SK-N-SH treated with all-trans-retinoic acid at 6 μM for 48 hours (cell line): Measurements from ENCODE around the gene GNAQ.

Experiments used
- ARNTL ChIP-seq: fragments of 450-650 bp; formaldehyde crosslinking; IDR thresholded peaks from 2 replicates; pipeline ENCODE4 v1.5.0; 2020; ENCODE audit warnings: low read depth, mild to moderate bottlenecking, moderate library complexity, borderline replicate concordance
- CSDC2 ChIP-seq: fragments of 250-450 bp; sonication (Bioruptor Pico); IDR thresholded peaks from 2 replicates; pipeline ENCODE4 v1.5.0; 2020; ENCODE audit warnings: mild to moderate bottlenecking, moderate library complexity
- ISL1 ChIP-seq: fragments of 250-450 bp; sonication (Bioruptor Pico); IDR thresholded peaks from 2 replicates; pipeline ENCODE4 v2.1.2; 2022; ENCODE audit warnings: mild to moderate bottlenecking, moderate library complexity
- RARB ChIP-seq: fragments of 250-450 bp; sonication (Bioruptor Pico); IDR thresholded peaks from 2 replicates; pipeline ENCODE4 v1.8.0; 2021; ENCODE audit warnings: mild to moderate bottlenecking, moderate library complexity
- SNAI2 ChIP-seq: fragments of 250-450 bp; sonication (Bioruptor Pico); IDR thresholded peaks from 2 replicates; pipeline ENCODE4 v1.5.0; 2020; ENCODE audit warnings: mild to moderate bottlenecking, moderate library complexity
- TOX ChIP-seq: fragments of 250-450 bp; sonication (Bioruptor Pico); IDR thresholded peaks from 2 replicates; pipeline ENCODE4 v1.8.0; 2021; ENCODE audit warnings: mild to moderate bottlenecking, moderate library complexity, borderline replicate concordance
- ZFP30 ChIP-seq: fragments of 450-650 bp; formaldehyde crosslinking; IDR thresholded peaks from 2 replicates; pipeline ENCODE4 v1.5.0; 2022; ENCODE audit warnings: mild to moderate bottlenecking, moderate library complexity
- ZNF70 ChIP-seq: fragments of 450-650 bp; formaldehyde crosslinking; IDR thresholded peaks from 2 replicates; pipeline ENCODE4 v1.5.0; 2020; ENCODE audit warnings: mild to moderate bottlenecking, moderate library complexity
- ZNF8 ChIP-seq: fragments of 450-650 bp; formaldehyde crosslinking; IDR thresholded peaks from 2 replicates; pipeline ENCODE4 v1.5.0; 2020; ENCODE audit warnings: mild to moderate bottlenecking, moderate library complexity

- no peak for TF ChIP-seq SNAI2 (CRISPR knock-in tag)
- TF ChIP-seq ARNTL (CRISPR knock-in tag), result no peak
- no peak for TF ChIP-seq ZFP30 (CRISPR knock-in tag)
- TF ChIP-seq ZNF8 (CRISPR knock-in tag), result no peak
- TF ChIP-seq ISL1 (CRISPR knock-in tag), result no peak
- TF ChIP-seq RARB, result no peak
- no peak for TF ChIP-seq TOX (CRISPR knock-in tag)
- no peak for TF ChIP-seq CSDC2 (CRISPR knock-in tag)
- no peak for TF ChIP-seq ZNF70 (CRISPR knock-in tag)
Measured at GRCh38 chr9:78029551-78030295, 1.9 kb downstream of the GNAQ start.
